Gastroesophageal sphincter (tissue), 3 donors: ENCODE measurements around the gene USP20.

Experiments used
- POLR2A ChIP-seq, 2 donors: fragments of 450-650 bp; IDR thresholded peaks; one replicate each; pipeline ENCODE4 v1.6.1; 2017; ENCODE audit warnings: antibody characterized with exemption in 2 of 2, mild to moderate bottlenecking in 2 of 2, moderate library complexity in 1 of 2
- POLR2AphosphoS5 ChIP-seq: sonication (generic); formaldehyde crosslinking; IDR thresholded peaks from one replicate; pipeline ENCODE4 v1.6.1; 2017; ENCODE audit warnings: antibody characterized with exemption
- TF ChIP-seq, protein P1 (sequence below), 4 experiments: fragments of 200-600 bp in 2 of 4; fragments of 450-650 bp in 2 of 4; sonication (generic) in 1 of 4; IDR thresholded peaks; one replicate each; pipeline ENCODE4 v1.5.1; 2017 to 2019; ENCODE audit warnings: antibody characterized with exemption in 4 of 4, mild to moderate bottlenecking in 2 of 4, moderate library complexity in 2 of 4

DNA sequence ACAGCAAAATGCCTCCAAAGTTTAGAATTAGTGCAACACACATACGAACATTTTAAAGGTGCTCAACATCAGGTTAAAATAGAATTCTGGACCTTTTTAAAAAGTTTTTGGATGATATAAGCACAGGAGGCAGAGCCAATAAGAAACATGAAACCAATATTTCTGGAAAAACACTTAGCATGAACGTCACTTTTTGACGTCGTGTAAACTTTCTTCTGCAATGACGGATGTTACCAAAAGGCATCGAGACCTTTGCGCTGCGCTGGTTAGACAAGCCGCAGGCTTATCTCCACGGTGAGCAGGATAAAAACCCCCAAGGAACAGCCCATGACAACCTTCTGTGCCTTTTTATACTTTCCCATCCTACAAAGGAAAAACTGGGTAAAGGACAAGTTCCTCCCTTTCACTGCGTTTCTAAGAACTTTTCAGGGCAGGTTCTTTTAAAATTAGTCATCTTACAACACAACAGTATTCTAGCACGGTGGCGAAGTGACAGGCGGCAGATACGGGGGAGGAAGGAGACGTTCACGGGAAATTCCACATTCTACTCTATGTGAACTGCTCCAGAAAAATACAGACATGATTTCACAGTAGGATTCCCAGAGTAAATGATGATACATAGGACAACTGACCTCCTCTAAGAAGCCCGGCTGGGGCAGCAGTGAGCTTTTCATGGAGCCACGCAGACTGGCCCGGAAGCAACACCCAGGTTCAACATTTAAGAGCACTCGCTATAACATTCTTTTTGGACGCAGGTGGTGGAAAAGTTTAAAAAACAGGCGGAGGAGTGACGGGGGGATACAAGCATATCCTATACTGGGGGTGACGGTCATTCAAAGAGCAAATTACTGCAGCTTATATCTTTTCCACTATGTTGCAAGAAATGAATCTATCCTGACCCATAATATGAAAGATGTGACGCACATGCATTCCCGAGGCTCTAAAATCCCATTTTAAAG is 52.4 kb downstream of the USP20 start:
- TF ChIP-seq, protein P1, sequence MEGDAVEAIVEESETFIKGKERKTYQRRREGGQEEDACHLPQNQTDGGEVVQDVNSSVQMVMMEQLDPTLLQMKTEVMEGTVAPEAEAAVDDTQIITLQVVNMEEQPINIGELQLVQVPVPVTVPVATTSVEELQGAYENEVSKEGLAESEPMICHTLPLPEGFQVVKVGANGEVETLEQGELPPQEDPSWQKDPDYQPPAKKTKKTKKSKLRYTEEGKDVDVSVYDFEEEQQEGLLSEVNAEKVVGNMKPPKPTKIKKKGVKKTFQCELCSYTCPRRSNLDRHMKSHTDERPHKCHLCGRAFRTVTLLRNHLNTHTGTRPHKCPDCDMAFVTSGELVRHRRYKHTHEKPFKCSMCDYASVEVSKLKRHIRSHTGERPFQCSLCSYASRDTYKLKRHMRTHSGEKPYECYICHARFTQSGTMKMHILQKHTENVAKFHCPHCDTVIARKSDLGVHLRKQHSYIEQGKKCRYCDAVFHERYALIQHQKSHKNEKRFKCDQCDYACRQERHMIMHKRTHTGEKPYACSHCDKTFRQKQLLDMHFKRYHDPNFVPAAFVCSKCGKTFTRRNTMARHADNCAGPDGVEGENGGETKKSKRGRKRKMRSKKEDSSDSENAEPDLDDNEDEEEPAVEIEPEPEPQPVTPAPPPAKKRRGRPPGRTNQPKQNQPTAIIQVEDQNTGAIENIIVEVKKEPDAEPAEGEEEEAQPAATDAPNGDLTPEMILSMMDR (IDR thresholded peaks at IDR 0.05): peak in 3 of 4 experiments; percentile 24 to 28 (median 25)
- TF ChIP-seq POLR2AphosphoS5: no peak
- TF ChIP-seq POLR2A (IDR thresholded peaks at IDR 0.05): no peak
